ENCODE measurements around the gene IMMT.

The IMMT gene

DNA sequence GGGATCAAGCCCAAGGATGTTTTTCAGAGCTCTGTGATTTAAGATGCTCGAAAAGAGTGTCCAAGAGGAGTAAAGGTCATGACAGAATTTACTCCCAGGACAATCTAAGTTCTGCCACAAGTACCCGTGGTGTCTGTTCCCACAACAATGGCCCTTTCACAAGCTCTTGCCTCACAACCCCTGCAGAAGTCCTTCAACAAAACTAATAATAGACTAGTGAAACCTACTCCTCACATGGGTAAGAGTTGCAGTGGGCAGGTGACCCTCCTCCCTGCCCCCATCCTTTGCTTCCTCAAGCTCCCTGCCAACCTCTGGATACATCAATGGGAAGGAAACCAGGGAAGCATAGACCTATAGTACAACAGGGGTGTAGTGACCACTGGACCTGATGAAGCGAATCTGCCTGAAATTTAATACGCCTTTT, 54.3 kb downstream of the IMMT start:
- DNase-seq (ENCODE audit: low spot score) = no peak

DNA sequence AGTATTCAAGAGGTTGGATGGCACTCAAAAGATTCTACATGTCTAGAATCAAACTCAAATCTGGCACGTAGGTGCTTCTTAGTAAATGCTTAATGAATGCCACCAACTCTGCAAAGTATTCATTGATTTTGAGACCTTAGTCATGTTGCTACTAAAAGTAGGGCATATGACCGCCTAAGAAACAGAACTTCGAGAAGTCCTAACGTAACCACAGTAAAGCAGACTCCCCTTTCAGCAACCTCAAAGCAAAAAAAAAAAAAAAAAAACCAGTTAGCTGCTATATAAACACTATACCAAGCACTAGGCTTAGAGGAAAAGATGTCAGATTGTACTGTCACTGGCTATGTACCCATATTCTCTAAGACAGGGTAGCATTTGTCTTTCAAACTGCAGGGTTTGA, 55.3 kb downstream of the IMMT start:
- DNase-seq (ENCODE audit: low spot score) = no peak

DNA sequence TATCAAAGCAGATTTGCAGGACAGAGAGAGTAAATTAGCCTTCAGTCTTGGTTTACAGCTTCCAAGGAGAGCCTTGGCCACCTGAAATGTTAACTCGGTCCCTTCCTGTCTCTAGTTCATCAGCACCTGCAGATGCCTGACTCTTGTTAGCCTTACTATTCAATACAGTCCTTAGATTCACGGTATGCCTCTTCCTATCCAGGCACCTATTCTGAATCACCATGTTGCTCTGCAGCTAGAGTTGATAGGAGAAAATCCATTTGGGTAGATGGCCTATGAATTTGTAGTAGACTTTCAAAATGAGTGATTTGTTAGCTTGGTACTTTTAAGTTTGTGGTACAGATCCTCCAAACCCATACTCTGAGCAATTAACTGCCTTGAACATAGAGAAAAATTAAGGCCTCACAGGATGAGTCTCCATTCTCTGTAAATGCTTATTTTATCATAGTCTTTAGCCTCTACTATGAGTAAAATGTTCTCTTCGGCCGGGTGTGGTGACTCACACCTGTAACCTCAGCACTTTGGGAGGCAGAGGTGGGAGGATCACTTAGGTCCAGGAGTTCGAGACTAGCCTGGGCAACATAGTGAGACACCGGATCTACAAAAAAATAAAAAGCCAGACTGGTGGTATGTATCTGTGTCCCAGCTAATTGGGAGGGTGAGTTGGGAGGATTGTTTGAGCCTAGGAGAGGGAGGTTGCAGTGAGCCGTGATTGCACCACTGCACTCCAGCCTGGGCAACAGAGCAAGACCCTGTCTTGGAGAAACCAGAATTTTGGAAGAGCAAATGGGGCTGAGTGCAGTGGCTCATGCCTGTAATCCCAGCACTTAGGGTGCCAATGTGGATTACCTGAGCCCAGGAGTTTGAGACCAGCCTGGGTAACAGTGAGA, 56.3 kb downstream of the IMMT start:
- no peak for DNase-seq (ENCODE audit: low spot score)

DNA sequence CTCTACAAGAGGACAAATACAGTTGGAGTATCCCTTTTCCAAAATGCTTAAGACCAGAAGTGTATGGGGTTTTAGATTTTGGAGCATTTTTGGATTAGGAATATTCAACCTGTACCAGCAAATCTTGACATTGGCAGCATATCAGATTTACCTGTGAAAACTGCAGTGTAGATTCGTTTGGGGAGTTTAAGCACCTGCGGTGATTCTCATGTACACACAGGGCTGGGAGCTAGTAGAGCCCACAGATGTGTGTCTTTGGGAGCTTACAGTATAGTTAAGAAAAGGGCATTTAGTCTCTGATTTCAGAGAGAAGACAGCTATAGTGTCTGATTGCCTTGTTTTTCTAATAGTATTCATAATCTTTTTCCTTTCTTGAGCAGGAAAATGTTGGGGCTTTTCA, 59.1 kb downstream of the IMMT start:
- DNase-seq (ENCODE audit: low spot score) = no peak

DNA sequence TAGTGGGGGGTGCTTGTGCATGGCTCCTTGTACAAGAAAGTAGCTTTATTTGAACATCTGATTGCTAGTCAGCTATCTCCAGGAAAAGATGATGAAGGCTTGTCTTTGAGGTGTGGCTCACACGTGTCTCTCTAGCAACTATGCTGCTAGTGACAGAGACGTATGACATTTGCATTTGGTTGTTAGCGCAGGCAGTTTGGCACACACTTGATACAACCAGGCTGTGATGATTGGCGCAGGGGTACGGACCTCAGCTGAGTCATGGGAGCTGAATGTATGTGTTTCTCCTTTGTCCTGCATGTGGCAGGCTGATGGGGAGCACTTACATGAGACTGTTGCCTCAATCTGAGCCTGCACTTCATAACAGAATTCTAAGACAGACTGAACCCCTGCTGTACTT, 59.6 kb downstream of the IMMT start:
- DNase-seq (ENCODE audit: low spot score) = no peak

DNA sequence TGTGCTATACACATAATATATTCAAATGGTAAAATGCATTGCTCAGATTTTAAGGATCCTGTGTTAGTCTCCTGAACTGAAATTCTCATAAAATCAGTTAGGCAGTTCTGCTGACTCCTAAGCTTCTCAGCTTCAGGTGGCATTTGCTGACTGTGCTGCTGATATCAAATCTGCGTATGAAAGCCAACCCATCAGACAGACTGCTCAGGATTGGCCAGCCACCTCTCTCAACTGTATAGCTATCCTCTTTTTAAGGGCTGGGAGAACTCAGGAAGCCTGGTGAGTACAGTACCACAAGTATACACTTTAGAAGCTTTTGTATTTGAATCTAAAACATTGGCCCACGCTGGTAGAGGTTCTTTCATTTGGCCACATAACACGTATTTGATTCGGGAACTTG, 60.6 kb downstream of the IMMT start:
- DNase-seq (ENCODE audit: low spot score) = no peak

DNA sequence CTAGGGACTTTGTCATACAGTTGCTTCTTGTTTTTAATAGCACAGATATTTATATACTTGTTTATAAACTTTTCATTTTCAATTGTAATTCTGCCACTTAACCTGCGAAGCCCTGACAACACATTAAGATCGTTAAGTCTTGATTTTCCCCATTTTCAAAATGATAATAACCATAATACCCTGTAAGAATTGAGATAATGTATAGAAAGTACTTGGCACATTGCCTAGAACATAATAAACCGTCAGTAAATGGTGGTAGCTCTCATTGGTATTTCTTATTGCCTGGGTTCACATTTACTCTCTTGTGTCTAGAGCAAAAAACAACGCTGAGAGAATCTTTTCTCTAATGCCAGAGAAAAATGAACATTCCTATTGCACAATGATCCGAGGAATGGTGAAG, 70.6 kb downstream of the IMMT start:
- DNase-seq (ENCODE audit: low spot score) = no peak

DNA sequence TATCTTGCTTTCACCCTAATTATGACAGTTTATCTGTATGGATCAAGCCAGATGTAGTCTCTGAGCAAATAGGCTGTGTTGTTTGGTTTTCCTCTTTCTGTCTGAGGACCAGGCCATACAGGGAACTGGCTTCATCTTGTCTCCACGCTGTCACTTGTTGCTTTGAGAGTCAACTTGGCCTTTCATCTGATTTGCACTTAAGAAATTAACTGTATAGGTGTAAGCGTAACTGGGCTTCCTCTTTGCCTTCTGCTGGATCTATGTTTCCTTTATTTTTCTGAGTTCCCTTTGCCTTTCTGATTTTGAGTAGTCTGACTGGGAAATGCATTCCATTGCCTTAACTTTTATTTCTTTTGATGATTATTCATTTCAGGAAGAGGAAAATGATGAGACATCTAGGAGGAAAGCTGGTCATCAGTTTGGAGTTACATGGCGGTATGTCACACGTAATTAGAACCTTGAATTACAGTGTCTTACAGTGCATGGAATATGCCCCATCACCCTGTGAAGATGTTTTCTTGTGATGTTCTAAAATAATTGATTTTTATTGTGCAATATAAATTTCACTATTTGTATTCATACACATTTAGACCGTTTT, 71.8 kb downstream of the IMMT start:
- DNase-seq (ENCODE audit: low spot score) = no peak

DNA sequence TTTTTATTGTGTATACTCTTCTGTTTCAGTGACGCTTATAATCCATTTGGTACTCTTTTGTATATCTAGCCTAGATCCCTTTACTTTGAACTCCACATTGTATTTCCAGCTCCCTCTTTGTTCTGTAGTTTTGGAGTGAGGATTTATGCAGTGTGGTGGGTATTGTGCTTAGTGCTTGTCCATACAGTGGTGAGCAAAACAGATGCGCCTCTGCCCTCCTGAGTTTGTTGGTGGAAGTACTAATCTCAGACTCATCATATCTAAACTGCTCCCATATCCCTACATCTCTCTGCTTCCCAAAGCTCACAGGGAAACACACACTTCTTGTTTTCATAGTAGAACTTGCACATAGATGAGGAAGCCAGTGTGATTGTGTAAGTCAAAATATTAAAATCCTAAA, 77.1 kb downstream of the IMMT start:
- no peak for DNase-seq (ENCODE audit: low spot score)

DNA sequence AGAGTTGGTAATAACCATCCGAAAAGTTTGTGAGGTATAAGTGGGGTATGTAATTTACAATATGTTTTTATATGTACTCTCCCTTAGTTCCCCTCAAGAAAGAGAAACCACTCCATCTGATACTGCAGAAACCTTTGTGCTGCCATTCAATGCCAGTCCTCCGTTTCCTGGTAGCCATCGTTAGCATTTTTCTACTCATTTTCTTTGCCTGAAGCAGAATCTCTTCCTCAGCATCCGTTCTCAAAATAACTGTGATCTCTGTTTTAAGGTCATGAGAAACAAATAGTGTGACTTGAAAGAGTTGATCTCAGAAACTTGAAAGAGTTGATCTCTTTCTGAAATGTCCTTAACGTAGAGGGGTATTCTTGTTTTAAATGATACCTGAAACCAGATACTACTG, 88.2 kb downstream of the IMMT start:
- DNase-seq (ENCODE audit: low spot score) = no peak

DNA sequence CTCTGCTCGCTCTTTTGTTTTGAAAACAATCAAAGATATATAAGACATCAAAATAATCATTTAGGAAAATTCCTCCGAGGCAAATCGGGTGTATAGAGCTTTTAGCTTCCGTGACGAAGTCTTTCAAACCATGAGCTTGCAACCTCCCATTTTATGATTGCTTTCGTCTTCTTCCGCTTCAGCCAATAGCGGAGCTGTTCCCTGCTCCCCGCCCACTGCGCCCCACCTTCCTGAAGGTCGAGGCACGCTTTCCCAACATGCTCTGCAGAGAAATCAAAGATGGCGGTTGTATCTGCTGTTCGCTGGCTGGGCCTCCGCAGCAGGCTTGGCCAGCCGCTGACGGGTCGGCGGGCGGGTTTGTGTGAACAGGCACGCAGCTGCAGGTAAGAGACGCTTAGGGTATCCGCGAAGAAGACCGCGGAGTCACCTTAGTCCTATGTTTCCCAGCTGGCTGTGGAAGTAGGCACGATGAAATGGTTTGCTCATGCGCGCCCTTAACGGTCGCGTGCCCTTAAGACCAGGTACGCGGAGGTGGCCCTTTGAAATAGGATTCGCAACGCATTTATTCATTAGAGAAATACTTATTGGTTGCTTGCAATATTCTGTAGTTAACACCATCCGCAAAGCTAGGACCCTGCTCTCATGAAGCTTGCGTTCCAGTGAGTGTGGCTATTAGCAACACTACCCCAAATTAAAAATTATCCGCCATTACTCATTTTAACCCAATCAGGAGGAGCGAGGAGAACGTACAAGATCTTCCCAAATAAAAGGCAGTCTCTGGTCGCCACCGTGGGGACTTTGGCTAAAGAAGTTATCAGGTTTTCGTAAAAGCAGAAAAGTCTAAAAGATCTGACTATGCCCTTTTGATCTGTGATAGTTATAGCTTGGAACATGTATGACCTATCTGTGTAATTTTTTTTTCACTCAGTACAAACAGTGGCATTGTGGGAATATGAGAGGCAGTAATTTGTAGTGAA, 89.0 kb downstream of the IMMT start, which contains the start of gene PTCD3:
PTCD3 (plus strand) TSS at position 267 of the 977 bp plus-strand sequence; CDS start at position 280, 13 bp downstream.
- DNase-seq (ENCODE audit: low spot score) = peak; percentile 92

DNA sequence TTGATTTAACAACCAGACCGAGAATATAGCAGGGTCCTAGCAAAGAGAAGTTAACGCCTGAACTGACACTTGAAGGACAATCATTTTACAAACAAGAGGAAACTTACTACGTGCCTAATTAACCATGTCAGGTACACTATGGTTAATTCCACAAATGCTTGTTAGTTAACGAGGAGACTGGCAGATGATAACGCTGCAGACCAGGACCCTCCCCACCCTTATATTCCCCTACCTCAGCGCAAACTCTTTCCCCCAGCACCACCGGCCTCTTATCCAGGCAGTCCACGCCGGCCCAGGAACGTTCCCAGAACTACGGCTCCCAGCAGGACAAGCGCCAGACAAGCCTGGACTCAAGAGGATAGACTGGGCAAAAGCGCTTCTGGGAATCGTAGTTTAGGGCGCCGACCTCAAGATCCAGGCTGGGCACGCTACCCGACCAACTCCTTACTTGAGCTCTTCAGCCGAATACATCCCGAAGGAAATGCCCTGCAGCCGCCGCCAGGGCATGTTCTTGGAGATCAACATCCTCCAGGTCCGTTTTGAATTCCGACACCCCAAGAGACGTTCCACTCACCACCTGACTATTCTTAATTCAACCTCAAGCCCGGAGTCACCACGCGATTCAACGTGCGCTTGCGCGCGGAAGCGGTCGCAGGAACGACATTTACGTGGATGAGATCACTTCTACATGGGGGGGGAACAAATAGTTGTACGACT, 89.9 kb downstream of the IMMT start, which contains the start of gene POLR1A:
POLR1A (minus strand) TSS at position 635 of the 717 bp plus-strand sequence; CDS start at position 525, 110 bp downstream.
- DNase-seq (ENCODE audit: low spot score) = peak; percentile 74

DNA sequence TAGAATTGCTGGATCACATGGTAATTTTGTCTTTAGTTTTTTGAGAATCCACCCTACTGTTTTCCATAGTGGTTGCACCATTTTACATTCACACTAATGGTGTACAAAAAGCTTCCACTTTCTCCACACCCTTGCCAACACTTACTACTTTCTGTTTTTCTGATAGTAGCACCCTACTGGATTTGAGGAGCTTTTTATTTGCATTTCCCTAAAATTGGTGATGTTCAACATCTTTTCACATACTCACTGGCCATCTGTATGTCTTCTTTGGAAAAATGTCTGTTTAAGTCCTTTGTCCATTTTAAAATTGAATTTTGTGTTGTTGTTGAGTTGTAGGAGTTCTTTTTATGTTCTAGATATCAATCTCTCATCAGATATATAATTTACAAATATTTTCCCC, 93.1 kb downstream of the IMMT start:
- DNase-seq (ENCODE audit: low spot score) = no peak

DNA sequence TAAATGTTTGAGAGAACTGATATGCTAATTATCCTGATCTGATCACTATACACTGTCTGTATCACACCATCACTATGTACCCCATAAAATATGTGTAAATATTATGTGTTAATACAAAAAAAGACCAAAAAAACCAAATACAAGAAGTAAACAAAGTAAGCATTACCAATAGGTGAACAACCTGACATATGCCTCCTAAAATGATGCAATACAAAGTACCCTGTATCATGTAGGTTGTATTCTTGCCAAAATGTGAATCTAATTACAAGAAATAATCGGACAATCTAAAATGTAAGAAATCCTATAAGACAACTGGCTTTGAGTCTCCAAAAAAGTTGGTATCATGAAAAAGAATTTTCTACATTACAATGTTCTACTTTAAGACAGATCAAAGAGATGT, 97.3 kb downstream of the IMMT start:
- DNase-seq (ENCODE audit: low spot score) = no peak

DNA sequence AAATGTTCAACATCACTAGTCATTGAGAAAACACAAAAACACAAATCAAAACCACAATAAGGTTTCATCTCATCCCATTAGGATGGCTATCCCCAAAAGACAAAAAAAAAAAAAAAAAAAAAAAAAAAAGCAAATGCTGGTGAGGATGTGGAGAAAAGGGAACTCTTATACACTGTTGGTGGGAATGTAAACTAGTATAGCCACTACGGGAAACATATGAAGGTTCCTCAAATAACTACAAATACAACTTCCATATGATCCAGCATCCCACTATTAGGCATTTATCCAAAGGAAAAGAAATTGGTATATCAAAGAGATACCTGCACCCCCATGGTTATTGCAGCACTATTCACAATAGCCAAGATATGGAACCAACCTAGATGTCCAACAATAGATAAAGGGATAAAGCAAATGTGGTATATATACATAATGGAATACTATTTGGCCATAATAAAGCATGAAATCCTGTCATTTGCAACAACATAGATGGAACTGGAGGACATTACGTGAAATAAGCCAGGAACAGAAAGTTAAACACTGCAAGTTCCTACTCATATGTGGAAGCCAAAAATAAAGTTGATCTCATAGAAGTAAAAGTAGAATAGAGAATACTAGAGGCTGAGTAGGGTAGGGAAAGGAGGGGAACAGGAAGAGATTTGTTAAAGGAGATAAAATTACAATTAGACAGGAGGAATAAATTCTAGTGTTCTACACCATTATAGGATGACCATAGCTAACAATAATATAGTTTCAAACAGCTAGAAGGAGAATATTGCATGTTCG, 98.0 kb downstream of the IMMT start:
- no peak for DNase-seq (ENCODE audit: low spot score)

DNA sequence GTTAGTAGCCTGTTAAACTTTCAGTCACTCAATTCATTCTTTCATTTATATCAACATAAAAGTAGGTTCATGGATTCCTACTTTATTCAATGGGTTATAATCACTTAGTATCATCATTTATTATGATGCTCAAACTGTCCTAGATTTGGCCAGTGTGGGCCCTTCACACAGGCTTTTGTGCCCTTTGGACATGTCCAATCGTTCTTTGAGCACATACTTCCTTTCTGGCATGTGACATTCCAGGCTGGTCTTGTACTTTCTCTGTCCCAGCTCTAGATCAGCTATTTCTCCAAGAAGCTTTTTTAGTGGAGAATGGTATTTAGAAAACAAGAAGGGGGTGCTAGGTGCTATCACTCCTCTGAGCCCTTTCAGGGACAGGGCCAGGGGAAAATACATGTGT, 101.0 kb downstream of the IMMT start:
- DNase-seq (ENCODE audit: low spot score) = no peak

Data from germinal center (tissue), 1 donor.